ENCODE results near the gene TMEM266. TPM values are rescaled to one million over a fixed set of nuclear protein-coding genes. Genes with fewer than 3 reads are reported as not detected.
A peak's percentile ranks its signal among the peaks of the same experiment; 100 is the strongest.

The TMEM266 gene
- total RNA-seq, 6 donors from 2014 or later: 0.59 to 2.4 (median 1.2) TPM; not detected in 1

- ATAC-seq (ENCODE audit: low FRiP score in 2 of 2): no peak
- 55 to 100% methylated on average over 1 to 5 of the region's 5 CpGs for WGBS, 2 donors
- TF ChIP-seq POLR2A (IDR thresholded peaks at IDR 0.05): no peak
- TF ChIP-seq EP300 (IDR thresholded peaks at IDR 0.05): no peak
- TF ChIP-seq CTCF (IDR thresholded peaks at IDR 0.05): no peak
- no peak for TF ChIP-seq POLR2AphosphoS5 (IDR thresholded peaks at IDR 0.05)
Observed at GRCh38 chr15:76200641-76201105, 140.9 kb downstream of the TMEM266 start.

GRCh38 chr15:76201536-76202255 is 141.9 kb downstream of the TMEM266 start:
- no peak overlapping the region for H3K4me3 ChIP-seq
- H3K4me1 ChIP-seq: peaks cover 0 to 4% (median 3%) of the 10 kb centered on the region in 4 donors
- DNase-seq (peak in 1 of 2 donors; percentile 11), ATAC-seq (ENCODE audit: low FRiP score in 2 of 2) (no peak)
- TF ChIP-seq EP300 (IDR thresholded peaks at IDR 0.05): no peak
- no peak for TF ChIP-seq POLR2AphosphoS5 (IDR thresholded peaks at IDR 0.05)
- TF ChIP-seq POLR2A (IDR thresholded peaks at IDR 0.05): no peak
- TF ChIP-seq CTCF (IDR thresholded peaks at IDR 0.05): no peak
- 83 to 86% methylated on average over 2 to 6 of the region's 6 CpGs for WGBS, 2 donors
- H3K27ac ChIP-seq: no peak overlapping the region
- no peaks in the 10 kb centered on the region for H3K9me3 ChIP-seq
- no peaks in the 10 kb centered on the region for H3K27me3 ChIP-seq
- H3K36me3 ChIP-seq: peaks cover 0 to 15% (median 0%) of the 10 kb centered on the region in 4 donors

More at GRCh38 chr15:76200641-76201105, 140.9 kb downstream of the TMEM266 start:
- no peak for DNase-seq
- H3K27ac ChIP-seq: no peak overlapping the region
- H3K36me3 ChIP-seq: peaks cover 0 to 10% (median 0%) of the 10 kb centered on the region in 4 donors
- H3K4me1 ChIP-seq: peaks cover 0 to 9% (median 5%) of the 10 kb centered on the region in 4 donors
- no peaks in the 10 kb centered on the region for H3K27me3 ChIP-seq
- no peaks in the 10 kb centered on the region for H3K9me3 ChIP-seq
- no peak overlapping the region for H3K4me3 ChIP-seq

GRCh38 chr15:76203346-76204108 is 143.7 kb downstream of the TMEM266 start:
- Histone ChIP-seq H3K27ac (no peak overlapping the region), H3K4me3 (no peak overlapping the region), H3K4me1 (no peaks in the 10 kb centered on the region), H3K27me3 (no peaks in the 10 kb centered on the region), H3K36me3 (peaks cover 0 to 22% (median under 1%) of the 10 kb centered on the region in 4 donors), H3K9me3 (no peaks in the 10 kb centered on the region)
- WGBS, 2 donors: 88 to 95% methylated on average over 14 to 23 of the region's 23 CpGs
- DNase-seq (peak; percentile 14 to 79), ATAC-seq (ENCODE audit: low FRiP score in 2 of 2) (no peak)
- TF ChIP-seq CTCF (IDR thresholded peaks at IDR 0.05) (no peak), POLR2AphosphoS5 (IDR thresholded peaks at IDR 0.05) (no peak), EP300 (IDR thresholded peaks at IDR 0.05) (no peak)

GRCh38 chr15:76204109-76204845 is 144.5 kb downstream of the TMEM266 start:
- H3K36me3 ChIP-seq: peaks cover 0 to 26% (median 5%) of the 10 kb centered on the region in 4 donors
- WGBS, 2 donors: 81 to 94% methylated on average over 7 to 18 of the region's 18 CpGs
- no peak overlapping the region for H3K27ac ChIP-seq
- H3K4me3 ChIP-seq: no peak overlapping the region
- no peaks in the 10 kb centered on the region for H3K4me1 ChIP-seq
- DNase-seq (no peak), ATAC-seq (ENCODE audit: low FRiP score in 2 of 2) (no peak)
- no peaks in the 10 kb centered on the region for H3K9me3 ChIP-seq
- H3K27me3 ChIP-seq: no peaks in the 10 kb centered on the region
- TF ChIP-seq POLR2A (IDR thresholded peaks at IDR 0.05) (no peak), CTCF (IDR thresholded peaks at IDR 0.05) (no peak), EP300 (IDR thresholded peaks at IDR 0.05) (no peak), POLR2AphosphoS5 (IDR thresholded peaks at IDR 0.05) (no peak)

Data from upper lobe of left lung (tissue), 6 donors.